Mucosa of gallbladder (tissue), 1 donor: Measurements from ENCODE around the gene FAM227A. TPM values are rescaled to one million over a fixed set of nuclear protein-coding genes. Genes with fewer than 3 reads are reported as not detected.

Experiments used
- DNase-seq: peaks from one replicate; pipeline ENCODE4 v3.0.0-alpha.2; 2020; ENCODE audit warnings: low spot score
- total RNA-seq: library from RNA; stranded (reverse); gene quantifications from one replicate; pipeline ENCODE4 v1.2.1, GENCODE V29; 2021
- donor health status: DM: no; HTN: no; CAD: no.

Gene FAM227A
- total RNA-seq, 1 donor from 2014 or later = 5.1 TPM

DNA sequence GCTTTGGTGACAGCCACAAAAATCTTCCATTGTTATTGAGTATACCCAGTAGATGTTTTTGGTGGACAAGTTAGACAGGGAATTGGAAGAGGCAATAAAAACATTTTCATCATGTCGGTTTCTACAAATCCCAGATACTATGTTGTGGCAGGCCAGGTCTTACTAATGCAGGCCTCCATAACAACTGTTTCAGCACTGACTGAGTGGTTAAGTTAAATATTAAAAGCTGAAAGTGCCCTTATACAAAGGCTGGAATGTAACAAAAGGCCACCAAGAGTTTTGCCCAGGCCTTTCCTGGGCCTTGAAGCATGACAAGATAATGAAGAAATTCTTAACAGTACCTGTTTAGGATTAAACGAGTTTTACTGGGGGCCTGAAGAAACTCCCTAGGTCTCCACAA lies 115.5 kb downstream of the FAM227A start:
- no peak for DNase-seq

DNA sequence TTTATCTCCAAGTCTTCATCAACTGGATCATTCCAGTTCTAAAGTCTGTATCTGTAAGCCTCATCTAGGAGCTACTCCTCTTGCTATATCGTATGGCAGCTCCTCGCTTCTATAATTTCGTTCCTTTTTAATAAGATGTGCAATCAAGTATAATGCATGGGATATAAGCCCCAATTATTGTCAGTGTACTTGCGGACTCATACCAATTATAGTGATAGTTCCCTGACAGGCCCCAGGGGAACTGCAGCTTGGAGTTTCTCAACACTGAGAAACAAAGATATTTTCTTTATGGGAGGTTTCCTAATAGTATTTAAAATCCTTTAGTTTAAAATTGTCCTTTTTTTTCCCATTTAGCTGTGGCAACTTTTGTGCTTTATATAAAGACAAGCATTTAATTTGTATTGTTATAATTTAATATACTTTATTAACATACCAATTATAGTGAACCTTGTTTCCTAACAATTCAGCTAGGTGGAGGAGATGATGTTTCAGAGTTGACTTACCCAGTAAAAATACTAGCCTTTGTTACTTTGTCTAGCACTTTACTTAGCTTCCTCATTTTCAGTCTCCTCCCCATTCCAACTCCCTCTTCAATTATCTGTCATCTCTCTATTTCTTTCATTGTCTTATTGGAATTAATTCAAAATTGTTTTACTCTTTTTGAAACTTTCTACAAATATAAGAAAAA lies 124.8 kb downstream of the FAM227A start:
- no peak for DNase-seq

Other genes with a start within 250 kb of the FAM227A start
- gene KCNJ4, start 201.2 kb downstream of the FAM227A start, total RNA-seq = not detected
- 22.8 TPM for gene KDELR3, start 188.3 kb downstream of the FAM227A start, total RNA-seq
- 535 TPM for gene DDX17, start 150.1 kb downstream of the FAM227A start, total RNA-seq
- gene DMC1, start 86.2 kb downstream of the FAM227A start, total RNA-seq = 0.40 TPM
- 43.2 TPM for gene CBY1, start 246 bp upstream of the FAM227A start, total RNA-seq
- 52.7 TPM for gene TOMM22, start 25.6 kb upstream of the FAM227A start, total RNA-seq
- 75.4 TPM for gene JOSD1, start 44.6 kb upstream of the FAM227A start, total RNA-seq
- 67.1 TPM for gene GTPBP1, start 49.6 kb upstream of the FAM227A start, total RNA-seq
- gene SUN2, start 99.6 kb upstream of the FAM227A start, total RNA-seq = 129 TPM
- 30.0 TPM for gene DNAL4, start 137.8 kb upstream of the FAM227A start, total RNA-seq
- gene NPTXR, start 187.6 kb upstream of the FAM227A start, total RNA-seq = 15.0 TPM
- gene CBX6, start 215.8 kb upstream of the FAM227A start, total RNA-seq = 97.5 TPM